Adrenal gland (tissue), 5 donors: ENCODE results near the gene GSTA1.

Experiments used
- CTCF ChIP-seq, 6 experiments: fragments of 450-650 bp in 4 of 6; fragments of 200-600 bp in 2 of 6; sonication (generic) in 1 of 6; IDR thresholded peaks; 1 replicate in 5 of 6; 2 replicates in 1 of 6; pipeline versions ENCODE4 v1.5.1 to v1.8.0; 2016 to 2021; ENCODE audit warnings: antibody characterized with exemption in 6 of 6, mild to moderate bottlenecking in 2 of 6, moderate library complexity in 1 of 6
- POLR2A ChIP-seq, 2 donors: fragments of 450-650 bp; IDR thresholded peaks; one replicate each; pipeline ENCODE4 v1.6.1; 2017; ENCODE audit warnings: antibody characterized with exemption in 2 of 2, mild to moderate bottlenecking in 2 of 2, moderate library complexity in 1 of 2
- donor health status: DM: no; HTN: no; CAD: no.

GRCh38 chr6:52759085-52759484, 44.5 kb downstream of the GSTA1 start:
- TF ChIP-seq CTCF (IDR thresholded peaks at IDR 0.05) (no peak), POLR2A (IDR thresholded peaks at IDR 0.05) (no peak)
